Measurements from ENCODE around the gene GLRX3. TPM values are rescaled to one million over a fixed set of nuclear protein-coding genes. Genes with fewer than 3 reads are reported as not detected.
A peak's percentile ranks its signal among the peaks of the same experiment; 100 is the strongest.
"Not testable (repeated sequence)": the region's sequence is repeated elsewhere in the genome, so short reads cannot be mapped to it uniquely, and the experiment has no call there.

GLRX3 gene
- total RNA-seq, 1 donor from 2014 or later = 137 TPM

- DNase-seq (ENCODE audit: low read depth); H3K4me2 ChIP-seq (ENCODE audit: low read length); H3K4me1 Mint-ChIP-seq (ENCODE audit: low read depth, unreplicated experiment); H3K36me3 ChIP-seq (ENCODE audit: insufficient read depth, low read length); H3K9me3 ChIP-seq (ENCODE audit: insufficient read depth, low read depth, low read length); H4K20me1 ChIP-seq (ENCODE audit: insufficient read depth, low read length); H3K27ac ChIP-seq (ENCODE audit: low read depth, low read length); H3K4me3 ChIP-seq (ENCODE audit: insufficient read depth, low read depth, low read length); H2AFZ ChIP-seq (ENCODE audit: low read depth, low read length); H3K9ac ChIP-seq (ENCODE audit: low read length); H3K79me2 ChIP-seq (ENCODE audit: insufficient read depth, low read length); H3K4me1 ChIP-seq (ENCODE audit: insufficient read depth, low read length); H3K27me3 ChIP-seq (ENCODE audit: insufficient read depth, low read length); H3K27ac Mint-ChIP-seq (ENCODE audit: unreplicated experiment); H3K27me3 Mint-ChIP-seq (ENCODE audit: low read depth, unreplicated experiment); H3K4me3 Mint-ChIP-seq (ENCODE audit: unreplicated experiment); FAIRE-seq: not testable (repeated sequence)
- Mint-ChIP-seq H3K9me3 (ENCODE audit: unreplicated experiment) (peaks cover 14% of the 10 kb centered on the region), H3K36me3 (ENCODE audit: low read depth, unreplicated experiment) (peaks cover 12% of the 10 kb centered on the region)
These were observed 18.7 kb upstream of the GLRX3 start for GRCh38 chr10:130117535-130117934.

DNA sequence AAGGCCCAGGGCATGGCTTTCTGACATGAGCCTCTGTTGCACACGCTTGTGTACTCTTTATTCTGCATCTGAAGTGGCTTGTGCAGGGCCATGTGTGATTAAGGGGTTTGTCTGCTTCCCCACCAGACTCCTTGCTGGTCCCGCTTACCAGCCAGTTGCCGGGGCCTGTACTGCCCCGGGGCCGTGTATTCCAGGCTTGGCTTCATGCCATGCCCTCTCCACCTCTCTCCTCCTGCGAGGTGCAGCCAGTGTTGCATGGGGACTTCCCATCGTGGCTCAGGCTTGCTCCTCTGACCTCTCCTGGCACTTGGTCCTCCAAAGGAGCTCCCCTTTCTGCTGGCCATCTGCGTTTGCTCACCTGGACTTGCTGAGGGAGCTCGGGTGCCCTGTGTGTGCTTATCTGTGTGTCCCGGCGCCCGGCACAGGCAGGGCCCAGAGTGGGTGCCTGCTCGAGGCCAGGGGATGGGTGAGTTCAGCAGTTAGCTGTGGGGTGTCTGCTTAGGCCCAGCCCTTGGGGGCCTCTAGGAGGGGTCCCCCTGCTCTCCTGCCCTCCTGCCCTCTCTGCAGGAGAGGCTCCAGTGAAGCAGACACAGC, 14.6 kb upstream of the GLRX3 start:
- no peak for DNase-seq (ENCODE audit: low read depth)
- no peak overlapping the region for H2AFZ ChIP-seq (ENCODE audit: low read depth, low read length)

DNA sequence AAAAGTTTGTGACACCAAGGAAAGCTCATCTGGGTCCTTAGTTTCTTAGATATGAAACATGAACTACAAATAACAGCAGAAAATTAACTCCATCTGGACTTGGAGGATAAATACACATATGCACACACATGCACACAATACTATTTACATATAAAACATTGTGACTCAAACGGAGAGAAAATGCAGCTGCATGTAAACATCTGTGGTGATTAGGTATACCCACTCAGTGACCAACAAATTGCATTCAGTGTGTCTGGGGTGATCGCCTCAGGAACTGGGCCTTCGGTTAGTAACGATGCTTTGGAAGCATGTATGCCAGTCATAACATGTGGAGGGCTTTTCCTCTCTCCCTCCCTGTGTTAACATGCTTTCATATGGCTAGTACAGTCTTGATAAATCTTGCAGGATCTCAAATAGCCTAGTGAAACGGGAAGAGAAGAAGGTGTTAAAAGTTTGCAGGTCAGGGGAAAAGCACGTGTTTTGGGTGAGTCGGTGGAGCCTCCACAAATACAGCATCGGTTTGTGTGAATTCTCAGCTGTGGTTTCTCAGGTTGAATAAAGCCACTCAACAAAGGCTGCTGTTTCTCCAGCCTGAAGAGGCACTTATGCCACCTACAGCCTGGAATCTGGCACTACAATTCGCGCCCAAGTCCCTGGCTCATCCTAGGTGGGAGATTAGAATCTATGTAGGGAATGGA, 8.7 kb upstream of the GLRX3 start:
- no peak overlapping the region for H3K4me3 ChIP-seq (ENCODE audit: insufficient read depth, low read depth, low read length)
- no peaks in the 10 kb centered on the region for H3K9me3 ChIP-seq (ENCODE audit: insufficient read depth, low read depth, low read length)
- no peak overlapping the region for H2AFZ ChIP-seq (ENCODE audit: low read depth, low read length)
- FAIRE-seq (peak; percentile 9), DNase-seq (ENCODE audit: low read depth) (peak; percentile 59)
- H3K4me2 ChIP-seq (ENCODE audit: low read length) = peak overlapping the region; percentile 42
- Mint-ChIP-seq H3K27me3 (ENCODE audit: low read depth, unreplicated experiment) (peaks cover 4% of the 10 kb centered on the region), H3K36me3 (ENCODE audit: low read depth, unreplicated experiment) (no peaks in the 10 kb centered on the region), H3K4me1 (ENCODE audit: low read depth, unreplicated experiment) (peaks cover 2% of the 10 kb centered on the region), H3K9me3 (ENCODE audit: unreplicated experiment) (no peaks in the 10 kb centered on the region), H3K4me3 (ENCODE audit: unreplicated experiment) (no peak overlapping the region), H3K27ac (ENCODE audit: unreplicated experiment) (no peak overlapping the region)
- no peaks in the 10 kb centered on the region for H3K79me2 ChIP-seq (ENCODE audit: insufficient read depth, low read length)
- no peak overlapping the region for H3K9ac ChIP-seq (ENCODE audit: low read length)
- TF ChIP-seq, protein P1, sequence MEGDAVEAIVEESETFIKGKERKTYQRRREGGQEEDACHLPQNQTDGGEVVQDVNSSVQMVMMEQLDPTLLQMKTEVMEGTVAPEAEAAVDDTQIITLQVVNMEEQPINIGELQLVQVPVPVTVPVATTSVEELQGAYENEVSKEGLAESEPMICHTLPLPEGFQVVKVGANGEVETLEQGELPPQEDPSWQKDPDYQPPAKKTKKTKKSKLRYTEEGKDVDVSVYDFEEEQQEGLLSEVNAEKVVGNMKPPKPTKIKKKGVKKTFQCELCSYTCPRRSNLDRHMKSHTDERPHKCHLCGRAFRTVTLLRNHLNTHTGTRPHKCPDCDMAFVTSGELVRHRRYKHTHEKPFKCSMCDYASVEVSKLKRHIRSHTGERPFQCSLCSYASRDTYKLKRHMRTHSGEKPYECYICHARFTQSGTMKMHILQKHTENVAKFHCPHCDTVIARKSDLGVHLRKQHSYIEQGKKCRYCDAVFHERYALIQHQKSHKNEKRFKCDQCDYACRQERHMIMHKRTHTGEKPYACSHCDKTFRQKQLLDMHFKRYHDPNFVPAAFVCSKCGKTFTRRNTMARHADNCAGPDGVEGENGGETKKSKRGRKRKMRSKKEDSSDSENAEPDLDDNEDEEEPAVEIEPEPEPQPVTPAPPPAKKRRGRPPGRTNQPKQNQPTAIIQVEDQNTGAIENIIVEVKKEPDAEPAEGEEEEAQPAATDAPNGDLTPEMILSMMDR (IDR thresholded peaks at IDR 0.05; ENCODE audit: insufficient read depth, low read depth, low read length) = peak; percentile 85
- no peak for TF ChIP-seq EZH2 (IDR thresholded peaks at IDR 0.05; ENCODE audit: insufficient read depth, low read length)
- no peak overlapping the region for H3K27ac ChIP-seq (ENCODE audit: low read depth, low read length)
- no peaks in the 10 kb centered on the region for H3K36me3 ChIP-seq (ENCODE audit: insufficient read depth, low read length)
- H3K4me1 ChIP-seq (ENCODE audit: insufficient read depth, low read length) = peaks cover 4% of the 10 kb centered on the region
- peaks cover 3% of the 10 kb centered on the region for H3K27me3 ChIP-seq (ENCODE audit: insufficient read depth, low read length)
- H4K20me1 ChIP-seq (ENCODE audit: insufficient read depth, low read length) = no peaks in the 10 kb centered on the region

More for the DNA sequence above, 14.6 kb upstream of the GLRX3 start:
- H3K4me1 Mint-ChIP-seq (ENCODE audit: low read depth, unreplicated experiment) = no peaks in the 10 kb centered on the region
- H3K27me3 Mint-ChIP-seq (ENCODE audit: low read depth, unreplicated experiment) = peaks cover 14% of the 10 kb centered on the region
- TF ChIP-seq, protein P1 (IDR thresholded peaks at IDR 0.05; ENCODE audit: insufficient read depth, low read depth, low read length) = no peak
- TF ChIP-seq EZH2 (IDR thresholded peaks at IDR 0.05; ENCODE audit: insufficient read depth, low read length) = no peak
- no peak overlapping the region for H3K27ac Mint-ChIP-seq (ENCODE audit: unreplicated experiment)
- no peaks in the 10 kb centered on the region for H3K9me3 ChIP-seq (ENCODE audit: insufficient read depth, low read depth, low read length)
- H3K4me3 ChIP-seq (ENCODE audit: insufficient read depth, low read depth, low read length) = no peak overlapping the region
- H3K79me2 ChIP-seq (ENCODE audit: insufficient read depth, low read length) = no peaks in the 10 kb centered on the region
- peaks cover 10% of the 10 kb centered on the region for H3K36me3 Mint-ChIP-seq (ENCODE audit: low read depth, unreplicated experiment)
- H3K27ac ChIP-seq (ENCODE audit: low read depth, low read length) = no peak overlapping the region
- H3K4me1 ChIP-seq (ENCODE audit: insufficient read depth, low read length) = no peaks in the 10 kb centered on the region
- no peak overlapping the region for H3K4me3 Mint-ChIP-seq (ENCODE audit: unreplicated experiment)
- no peak overlapping the region for H3K9ac ChIP-seq (ENCODE audit: low read length)
- no peak for FAIRE-seq
- no peaks in the 10 kb centered on the region for H3K27me3 ChIP-seq (ENCODE audit: insufficient read depth, low read length)
- no peaks in the 10 kb centered on the region for H4K20me1 ChIP-seq (ENCODE audit: insufficient read depth, low read length)
- H3K36me3 ChIP-seq (ENCODE audit: insufficient read depth, low read length) = no peaks in the 10 kb centered on the region
- peaks cover 12% of the 10 kb centered on the region for H3K9me3 Mint-ChIP-seq (ENCODE audit: unreplicated experiment)
- H3K4me2 ChIP-seq (ENCODE audit: low read length) = no peak overlapping the region

Data from astrocyte (in vitro differentiated cells and primary cell).